ENCODE results near the gene NHERF2.

DNA sequence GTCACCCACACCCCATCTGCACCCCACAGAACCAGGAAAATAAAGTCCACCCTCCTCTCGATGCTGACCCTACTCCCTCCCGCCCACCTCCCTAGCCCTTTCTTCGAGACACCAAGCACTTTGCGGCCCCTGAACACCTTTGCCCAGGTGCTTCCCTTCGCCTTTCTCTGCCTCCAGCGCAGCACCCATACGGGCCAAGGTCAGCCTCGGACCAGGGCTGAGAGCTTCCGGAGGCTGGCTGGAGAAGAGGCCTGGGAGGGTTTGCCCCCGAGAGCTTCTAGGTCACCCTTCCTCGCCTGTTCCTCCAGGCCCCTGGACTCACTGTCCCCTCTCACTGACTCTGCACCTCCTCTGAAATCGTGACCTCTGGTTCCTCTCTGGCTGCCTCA lies 2.7 kb upstream of the NHERF2 start:
- TF ChIP-seq, protein P1, sequence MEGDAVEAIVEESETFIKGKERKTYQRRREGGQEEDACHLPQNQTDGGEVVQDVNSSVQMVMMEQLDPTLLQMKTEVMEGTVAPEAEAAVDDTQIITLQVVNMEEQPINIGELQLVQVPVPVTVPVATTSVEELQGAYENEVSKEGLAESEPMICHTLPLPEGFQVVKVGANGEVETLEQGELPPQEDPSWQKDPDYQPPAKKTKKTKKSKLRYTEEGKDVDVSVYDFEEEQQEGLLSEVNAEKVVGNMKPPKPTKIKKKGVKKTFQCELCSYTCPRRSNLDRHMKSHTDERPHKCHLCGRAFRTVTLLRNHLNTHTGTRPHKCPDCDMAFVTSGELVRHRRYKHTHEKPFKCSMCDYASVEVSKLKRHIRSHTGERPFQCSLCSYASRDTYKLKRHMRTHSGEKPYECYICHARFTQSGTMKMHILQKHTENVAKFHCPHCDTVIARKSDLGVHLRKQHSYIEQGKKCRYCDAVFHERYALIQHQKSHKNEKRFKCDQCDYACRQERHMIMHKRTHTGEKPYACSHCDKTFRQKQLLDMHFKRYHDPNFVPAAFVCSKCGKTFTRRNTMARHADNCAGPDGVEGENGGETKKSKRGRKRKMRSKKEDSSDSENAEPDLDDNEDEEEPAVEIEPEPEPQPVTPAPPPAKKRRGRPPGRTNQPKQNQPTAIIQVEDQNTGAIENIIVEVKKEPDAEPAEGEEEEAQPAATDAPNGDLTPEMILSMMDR (IDR thresholded peaks at IDR 0.05): no peak
- TF ChIP-seq POLR2A (IDR thresholded peaks at IDR 0.05): no peak
